ENCODE measurements around the gene ACSS2. TPM values are rescaled to one million over a fixed set of nuclear protein-coding genes. Genes with fewer than 3 reads are reported as not detected.
"Not testable (repeated sequence)": the region's sequence is repeated elsewhere in the genome, so short reads cannot be mapped to it uniquely, and the experiment has no call there.

The ACSS2 gene
- total RNA-seq, 1 donor from 2014 or later = 71.0 TPM

DNA sequence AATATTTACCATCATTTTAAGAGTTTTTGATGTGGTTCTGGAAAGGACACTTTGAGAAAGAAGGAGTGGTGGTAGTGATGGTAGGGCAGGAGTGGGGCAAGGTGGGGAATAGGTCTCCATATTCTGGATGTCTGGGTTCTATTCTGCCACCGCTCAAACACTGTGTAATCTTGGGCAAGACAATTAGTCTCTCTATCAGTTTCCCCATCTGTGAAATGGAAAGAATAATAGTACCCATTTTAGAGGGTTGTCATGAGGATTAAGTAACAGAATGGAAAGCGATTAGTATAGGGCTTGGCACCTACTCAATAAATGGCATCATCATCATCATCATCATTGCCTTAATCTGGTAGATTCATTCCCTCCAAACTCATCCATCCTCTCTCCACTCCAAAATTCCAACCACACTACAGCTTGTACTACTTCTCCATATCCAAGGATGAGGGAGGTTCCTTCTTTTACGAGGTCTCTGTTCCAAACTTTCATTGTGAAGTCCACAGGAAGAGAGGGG, 2.8 kb upstream of the ACSS2 start:
- Histone ChIP-seq H3K4me3 (ENCODE audit: low read length in 3 of 3) (no peak overlapping the region), H3K9ac (ENCODE audit: low read depth in 1 of 3, low read length in 3 of 3) (peak overlapping the region in 1 of 3 donors; percentile 90), H3K36me3 (ENCODE audit: control insufficient read depth in 3 of 3, insufficient read depth in 3 of 3, low read length in 3 of 3) (peaks cover 0 to 2% (median 0%) of the 10 kb centered on the region in 3 donors), H3K9me3 (ENCODE audit: control insufficient read depth in 3 of 3, low read length in 3 of 3) (no peaks in the 10 kb centered on the region), H3K4me1 (ENCODE audit: control insufficient read depth in 3 of 3, insufficient read depth in 3 of 3, low read length in 3 of 3) (peaks cover 42 to 64% (median 52%) of the 10 kb centered on the region in 3 donors), H3K27ac (ENCODE audit: low read depth, low read length) (peak overlapping the region; percentile 34), H3K27me3 (ENCODE audit: control insufficient read depth in 3 of 3, insufficient read depth in 3 of 3, low read length in 3 of 3) (no peaks in the 10 kb centered on the region)

DNA sequence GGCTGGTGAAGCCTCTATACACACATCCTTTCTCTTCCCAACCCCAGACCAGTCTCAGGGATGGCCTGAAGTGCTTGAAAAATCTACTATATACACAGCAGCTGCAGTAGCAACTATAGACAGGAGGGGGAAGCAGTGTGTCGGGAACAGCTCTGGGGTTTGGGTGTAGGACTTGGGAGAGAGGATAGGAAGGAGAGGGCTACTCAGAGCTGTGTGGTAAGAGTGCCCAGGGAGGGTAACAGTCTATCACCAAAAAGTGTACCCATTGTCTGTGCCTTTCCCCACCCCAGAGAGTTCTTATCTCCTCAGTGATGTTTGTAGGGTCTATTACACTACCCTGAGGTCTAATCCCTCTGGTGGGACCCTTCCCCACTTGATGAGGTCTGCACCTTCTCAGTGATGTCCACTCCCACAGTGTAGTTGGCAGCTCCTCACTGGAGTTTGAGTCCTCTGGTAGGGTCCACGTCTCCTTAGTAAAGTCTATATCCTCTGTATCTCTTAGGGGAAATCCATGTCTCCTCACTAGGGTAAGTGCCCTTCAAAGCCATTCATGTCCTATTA, 2.2 kb upstream of the ACSS2 start:
- Histone ChIP-seq H3K4me3 (ENCODE audit: low read length in 3 of 3) (no peak overlapping the region), H3K9me3 (ENCODE audit: control insufficient read depth in 3 of 3, low read length in 3 of 3) (no peaks in the 10 kb centered on the region), H3K36me3 (ENCODE audit: control insufficient read depth in 3 of 3, insufficient read depth in 3 of 3, low read length in 3 of 3) (peaks cover 0 to 2% (median 0%) of the 10 kb centered on the region in 3 donors), H3K27ac (ENCODE audit: low read depth, low read length) (peak overlapping the region; percentile 15), H3K27me3 (ENCODE audit: control insufficient read depth in 3 of 3, insufficient read depth in 3 of 3, low read length in 3 of 3) (no peaks in the 10 kb centered on the region), H3K4me1 (ENCODE audit: control insufficient read depth in 3 of 3, insufficient read depth in 3 of 3, low read length in 3 of 3) (peaks cover 42 to 64% (median 52%) of the 10 kb centered on the region in 3 donors), H3K9ac (ENCODE audit: low read depth in 1 of 3, low read length in 3 of 3) (peak overlapping the region in 1 of 3 donors; percentile 13)

DNA sequence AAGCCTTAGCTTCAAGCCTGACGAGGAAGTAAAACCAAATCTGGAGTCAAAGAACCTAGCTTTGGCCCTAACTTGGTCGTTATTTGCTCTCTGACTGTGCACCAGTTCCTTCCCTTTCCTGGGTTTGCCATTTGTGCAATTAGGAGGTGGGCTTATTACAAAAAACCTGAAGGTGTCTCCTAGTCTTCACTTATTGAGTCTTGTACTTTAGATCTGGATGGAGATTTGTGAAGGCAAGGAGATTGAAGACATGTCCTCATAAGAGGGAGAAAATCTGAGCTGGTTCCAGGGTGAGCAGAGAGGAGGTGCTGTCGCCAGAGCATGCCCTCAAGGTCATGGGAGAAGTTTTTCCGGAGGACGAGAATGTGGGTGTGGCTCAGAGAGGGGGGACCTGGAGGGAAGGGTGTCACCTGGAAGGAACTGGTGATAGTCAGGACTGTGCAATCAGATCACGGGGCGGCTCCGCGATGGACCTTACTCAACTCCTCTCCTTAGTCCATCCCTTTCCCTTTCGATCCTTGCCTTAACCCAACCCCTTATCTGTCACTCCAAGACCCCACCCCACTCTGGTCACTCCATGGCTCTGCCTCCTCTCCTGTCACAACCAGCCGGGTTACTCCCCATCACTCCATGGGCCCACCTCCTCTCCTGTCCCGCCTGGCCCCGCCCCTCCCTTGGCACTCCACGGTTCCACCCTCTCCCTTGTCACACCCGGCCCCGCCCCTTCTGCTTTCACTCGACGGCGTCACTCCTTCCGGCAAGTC, 588 bp upstream of the ACSS2 start:
- H3K9ac ChIP-seq (ENCODE audit: low read depth in 1 of 3, low read length in 3 of 3) = peak overlapping the region; percentile 15 to 51 (median 20)
- peaks cover 45 to 63% (median 51%) of the 10 kb centered on the region in 3 donors for H3K4me1 ChIP-seq (ENCODE audit: control insufficient read depth in 3 of 3, insufficient read depth in 3 of 3, low read length in 3 of 3)
- H3K9me3 ChIP-seq (ENCODE audit: control insufficient read depth in 3 of 3, low read length in 3 of 3) = no peaks in the 10 kb centered on the region
- H3K27me3 ChIP-seq (ENCODE audit: control insufficient read depth in 3 of 3, insufficient read depth in 3 of 3, low read length in 3 of 3) = no peaks in the 10 kb centered on the region
- H3K27ac ChIP-seq (ENCODE audit: low read depth, low read length) = peak overlapping the region; percentile 76
- no peaks in the 10 kb centered on the region for H3K36me3 ChIP-seq (ENCODE audit: control insufficient read depth in 3 of 3, insufficient read depth in 3 of 3, low read length in 3 of 3)
- H3K4me3 ChIP-seq (ENCODE audit: low read length in 3 of 3) = peak overlapping the region; percentile 57 to 89 (median 69)

DNA sequence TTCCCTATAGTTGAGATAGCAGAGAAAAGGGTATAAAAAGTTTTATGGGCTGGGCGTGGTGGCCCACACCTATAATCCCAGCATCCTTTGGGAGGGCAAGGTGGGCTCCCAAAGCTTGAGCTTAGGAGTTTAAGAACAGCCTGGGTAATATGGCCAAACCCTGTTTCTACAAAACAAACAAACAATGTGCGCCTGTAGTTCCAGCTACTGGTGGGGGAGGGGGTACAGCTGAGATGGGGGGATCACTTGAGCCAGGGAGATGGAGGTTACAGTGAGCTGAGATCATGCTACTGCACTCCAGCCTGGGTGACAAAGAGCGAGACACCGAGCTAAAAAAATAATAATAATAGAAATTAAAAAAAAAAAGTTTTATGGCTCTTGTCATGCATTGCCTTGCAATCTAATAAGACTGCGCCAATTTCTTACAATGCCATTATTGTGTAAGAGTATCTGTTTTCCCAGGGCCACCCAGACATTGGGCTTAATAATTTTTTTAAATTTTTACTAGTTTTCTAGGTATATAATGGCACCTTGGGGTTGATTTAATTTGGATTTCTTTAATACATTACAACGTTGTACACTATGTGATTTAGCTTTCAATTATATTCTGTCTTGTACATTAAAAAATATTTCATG, 3.9 kb downstream of the ACSS2 start:
- Histone ChIP-seq H3K36me3 (ENCODE audit: control insufficient read depth in 3 of 3, insufficient read depth in 3 of 3, low read length in 3 of 3) (peaks cover 6 to 22% (median 19%) of the 10 kb centered on the region in 3 donors), H3K9me3 (ENCODE audit: control insufficient read depth in 3 of 3, low read length in 3 of 3) (no peaks in the 10 kb centered on the region), H3K27ac (ENCODE audit: low read depth, low read length) (no peak overlapping the region), H3K4me3 (ENCODE audit: low read length in 3 of 3) (no peak overlapping the region), H3K27me3 (ENCODE audit: control insufficient read depth in 3 of 3, insufficient read depth in 3 of 3, low read length in 3 of 3) (no peaks in the 10 kb centered on the region), H3K4me1 (ENCODE audit: control insufficient read depth in 3 of 3, insufficient read depth in 3 of 3, low read length in 3 of 3) (peaks cover 19 to 30% (median 27%) of the 10 kb centered on the region in 3 donors), H3K9ac (ENCODE audit: low read depth in 1 of 3, low read length in 3 of 3) (no peak overlapping the region)

DNA sequence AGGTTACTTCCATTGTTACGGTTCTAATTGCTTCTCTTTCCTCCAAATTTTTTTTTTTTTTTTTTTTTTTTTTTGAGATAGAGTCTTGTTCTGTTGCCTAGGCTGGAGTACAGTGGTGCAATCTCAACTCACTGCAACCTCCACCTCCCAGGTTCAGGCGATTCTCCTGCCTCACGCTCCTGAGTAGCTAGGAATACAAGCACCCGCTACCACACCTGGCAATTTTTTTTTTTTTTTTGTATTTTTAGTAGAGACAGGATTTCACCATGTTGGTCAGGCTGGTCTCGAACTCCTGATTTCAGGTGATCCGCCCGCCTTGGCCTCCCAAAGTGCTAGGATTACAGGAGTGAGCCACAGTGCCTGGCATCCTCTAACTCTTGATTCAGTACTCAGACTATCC, 4.6 kb downstream of the ACSS2 start:
- not testable (repeated sequence) for H3K27ac ChIP-seq (ENCODE audit: low read depth, low read length); H3K27me3 ChIP-seq (ENCODE audit: control insufficient read depth in 3 of 3, insufficient read depth in 3 of 3, low read length in 3 of 3)

DNA sequence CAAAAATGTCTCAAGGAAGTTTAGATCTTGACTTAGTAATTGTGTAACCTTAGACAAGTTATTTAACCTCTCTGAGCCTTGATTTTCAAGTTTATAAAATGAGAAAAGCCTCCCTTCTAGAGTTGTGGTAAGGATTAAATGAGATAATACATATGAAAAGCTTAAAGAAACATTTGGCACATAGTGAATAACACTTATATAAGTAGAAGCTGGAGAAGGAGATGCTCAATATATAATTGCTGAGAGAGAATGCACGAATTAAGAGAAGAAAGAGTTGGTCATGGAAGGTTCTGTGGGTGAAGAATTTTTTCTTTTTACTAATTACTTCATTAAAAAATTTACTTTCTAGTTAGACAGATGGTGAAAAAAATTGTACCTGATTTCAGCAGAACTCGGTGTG, 5.3 kb downstream of the ACSS2 start:
- Histone ChIP-seq H3K27me3 (ENCODE audit: control insufficient read depth in 3 of 3, insufficient read depth in 3 of 3, low read length in 3 of 3) (no peaks in the 10 kb centered on the region), H3K36me3 (ENCODE audit: control insufficient read depth in 3 of 3, insufficient read depth in 3 of 3, low read length in 3 of 3) (peaks cover 9 to 24% (median 19%) of the 10 kb centered on the region in 3 donors), H3K9ac (ENCODE audit: low read depth in 1 of 3, low read length in 3 of 3) (no peak overlapping the region), H3K4me3 (ENCODE audit: low read length in 3 of 3) (no peak overlapping the region), H3K27ac (ENCODE audit: low read depth, low read length) (no peak overlapping the region), H3K4me1 (ENCODE audit: control insufficient read depth in 3 of 3, insufficient read depth in 3 of 3, low read length in 3 of 3) (peaks cover 13 to 22% (median 22%) of the 10 kb centered on the region in 3 donors), H3K9me3 (ENCODE audit: control insufficient read depth in 3 of 3, low read length in 3 of 3) (no peaks in the 10 kb centered on the region)

More for the DNA sequence above, 4.6 kb downstream of the ACSS2 start:
- H3K9me3 ChIP-seq (ENCODE audit: control insufficient read depth in 3 of 3, low read length in 3 of 3); H3K4me3 ChIP-seq (ENCODE audit: low read length in 3 of 3); H3K9ac ChIP-seq (ENCODE audit: low read depth in 1 of 3, low read length in 3 of 3): not testable (repeated sequence)
- Histone ChIP-seq H3K36me3 (ENCODE audit: control insufficient read depth in 3 of 3, insufficient read depth in 3 of 3, low read length in 3 of 3) (peaks cover 9 to 24% (median 19%) of the 10 kb centered on the region in 3 donors), H3K4me1 (ENCODE audit: control insufficient read depth in 3 of 3, insufficient read depth in 3 of 3, low read length in 3 of 3) (peaks cover 14 to 23% (median 22%) of the 10 kb centered on the region in 3 donors)

- peaks cover 9 to 24% (median 19%) of the 10 kb centered on the region in 3 donors for H3K36me3 ChIP-seq (ENCODE audit: control insufficient read depth in 3 of 3, insufficient read depth in 3 of 3, low read length in 3 of 3)
Observed at GRCh38 chr20:34883087-34883688, 6.8 kb downstream of the ACSS2 start.

GRCh38 chr20:34883809-34884208, 7.4 kb downstream of the ACSS2 start:
- Histone ChIP-seq H3K27me3 (ENCODE audit: control insufficient read depth in 3 of 3, insufficient read depth in 3 of 3, low read length in 3 of 3) (no peaks in the 10 kb centered on the region), H3K36me3 (ENCODE audit: control insufficient read depth in 3 of 3, insufficient read depth in 3 of 3, low read length in 3 of 3) (peaks cover 9 to 24% (median 19%) of the 10 kb centered on the region in 3 donors), H3K4me3 (ENCODE audit: low read length in 3 of 3) (no peak overlapping the region), H3K4me1 (ENCODE audit: control insufficient read depth in 3 of 3, insufficient read depth in 3 of 3, low read length in 3 of 3) (peaks cover 12 to 17% (median 13%) of the 10 kb centered on the region in 3 donors), H3K9ac (ENCODE audit: low read depth in 1 of 3, low read length in 3 of 3) (no peak overlapping the region), H3K27ac (ENCODE audit: low read depth, low read length) (no peak overlapping the region), H3K9me3 (ENCODE audit: control insufficient read depth in 3 of 3, low read length in 3 of 3) (no peaks in the 10 kb centered on the region)

More at GRCh38 chr20:34883087-34883688, 6.8 kb downstream of the ACSS2 start:
- H3K4me3 ChIP-seq (ENCODE audit: low read length in 3 of 3) = no peak overlapping the region
- no peaks in the 10 kb centered on the region for H3K27me3 ChIP-seq (ENCODE audit: control insufficient read depth in 3 of 3, insufficient read depth in 3 of 3, low read length in 3 of 3)
- H3K9ac ChIP-seq (ENCODE audit: low read depth in 1 of 3, low read length in 3 of 3) = no peak overlapping the region
- no peaks in the 10 kb centered on the region for H3K9me3 ChIP-seq (ENCODE audit: control insufficient read depth in 3 of 3, low read length in 3 of 3)
- H3K4me1 ChIP-seq (ENCODE audit: control insufficient read depth in 3 of 3, insufficient read depth in 3 of 3, low read length in 3 of 3) = peaks cover 9 to 16% (median 12%) of the 10 kb centered on the region in 3 donors
- peak overlapping the region; percentile 1 for H3K27ac ChIP-seq (ENCODE audit: low read depth, low read length)

GRCh38 chr20:34884260-34884659, 7.8 kb downstream of the ACSS2 start:
- peaks cover 12 to 17% (median 13%) of the 10 kb centered on the region in 3 donors for H3K4me1 ChIP-seq (ENCODE audit: control insufficient read depth in 3 of 3, insufficient read depth in 3 of 3, low read length in 3 of 3)
- no peak overlapping the region for H3K9ac ChIP-seq (ENCODE audit: low read depth in 1 of 3, low read length in 3 of 3)
- H3K27ac ChIP-seq (ENCODE audit: low read depth, low read length) = no peak overlapping the region
- H3K27me3 ChIP-seq (ENCODE audit: control insufficient read depth in 3 of 3, insufficient read depth in 3 of 3, low read length in 3 of 3) = no peaks in the 10 kb centered on the region
- no peak overlapping the region for H3K4me3 ChIP-seq (ENCODE audit: low read length in 3 of 3)
- peaks cover 9 to 24% (median 19%) of the 10 kb centered on the region in 3 donors for H3K36me3 ChIP-seq (ENCODE audit: control insufficient read depth in 3 of 3, insufficient read depth in 3 of 3, low read length in 3 of 3)
- H3K9me3 ChIP-seq (ENCODE audit: control insufficient read depth in 3 of 3, low read length in 3 of 3) = no peaks in the 10 kb centered on the region

Data from skeletal muscle tissue (tissue), 4 donors.